Adrenal gland (tissue), 12 donors: ENCODE data around the gene ARHGEF37. TPM values are rescaled to one million over a fixed set of nuclear protein-coding genes. Genes with fewer than 3 reads are reported as not detected.

Source experiments
- DNase-seq, 7 donors: peaks; one replicate each; pipeline ENCODE4 v3.0.0-alpha.2; 2019 to 2020
- H3K27ac ChIP-seq, 5 donors: fragments of 200-600 bp; sonication (generic) in 4 of 5; 1 replicate in 3 of 5; 2 replicates in 2 of 5; pipeline versions ENCODE4 v1.5.1 to v1.8.0; 2016 to 2020; ENCODE audit warnings: mild to moderate bottlenecking in 1 of 5
- H3K27me3 ChIP-seq: fragments of 200-600 bp; 2 replicates; pipeline ENCODE4 v1.8.0; 2021
- H3K36me3 ChIP-seq, 2 donors: fragments of 200-600 bp; replicated peaks in 1 of 2; 1 replicate in 1 of 2; 2 replicates in 1 of 2; pipeline versions ENCODE4 v1.5.1 to v1.8.0; 2018 to 2022
- H3K4me1 ChIP-seq, 2 donors: fragments of 200-600 bp; replicated peaks in 1 of 2; 1 replicate in 1 of 2; 2 replicates in 1 of 2; pipeline versions ENCODE4 v1.5.1 to v1.8.0; 2018 to 2021
- H3K4me3 ChIP-seq, 4 donors: fragments of 200-600 bp; sonication (generic) in 3 of 4; one replicate each; pipeline ENCODE4 v1.5.1; 2016 to 2018
- H3K9me3 ChIP-seq, 3 donors: fragments of 200-600 bp; sonication (generic) in 1 of 3; replicated peaks in 1 of 3; 1 replicate in 2 of 3; 2 replicates in 1 of 3; pipeline versions ENCODE4 v1.5.1 to v1.8.0; 2016 to 2021
- POLR2A ChIP-seq, 2 donors: fragments of 450-650 bp; IDR thresholded peaks; one replicate each; pipeline ENCODE4 v1.6.1; 2017; ENCODE audit warnings: antibody characterized with exemption in 2 of 2, mild to moderate bottlenecking in 2 of 2, moderate library complexity in 1 of 2
- WGBS, 4 donors: extraction: QIAGEN DNeasy Blood & Tissue Kit in 2 of 4; methylation state at CpG; one replicate each; pipeline versions ENCODE4 v1.1.5 to v1.1.7; 2013 to 2017; 5-methylcytosine and 5-hydroxymethylcytosine counted together
- intact Hi-C, 2 donors: fragments of 100-400 bp; cut with DNase I; formaldehyde crosslinking; loops; one replicate each; pipeline versions ENCODE4 v1.14.1 to v1.15.0; 2022 to 2023
- polyA plus RNA-seq, 3 donors: library from polyadenylated mRNA; stranded (reverse); fragments of 200-250 nt in 2 of 3; fragments of 350-450 nt in 1 of 3; fragmentation: Illumina TruSeq in 1 of 3; extraction: RNeasy Lipid Tissue Mini Kit (QIAGEN cat#74804) in 1 of 3; gene quantifications; one replicate each; pipeline ENCODE4 v1.2.3, GENCODE V29; 2013 to 2014
- total RNA-seq, 9 donors: library from RNA; depleted of rRNA in 4 of 9; stranded (reverse); fragments of >200 nt in 4 of 9; fragments of 120-200 nt in 1 of 9; fragmentation: NEBNext Ultra II Directional in 1 of 9; extraction: Animal tissue kit (Norgen Biotek cat#: 25700) in 1 of 9; gene quantifications; one replicate each; pipeline versions ENCODE4 v1.1.0 to v1.2.4, GENCODE V29; 2013 to 2023
- TF ChIP-seq, protein P1 (sequence below), 6 experiments: fragments of 450-650 bp in 4 of 6; fragments of 200-600 bp in 2 of 6; sonication (generic) in 1 of 6; IDR thresholded peaks; 1 replicate in 5 of 6; 2 replicates in 1 of 6; pipeline versions ENCODE4 v1.5.1 to v1.8.0; 2016 to 2021; ENCODE audit warnings: antibody characterized with exemption in 6 of 6, mild to moderate bottlenecking in 2 of 6, moderate library complexity in 1 of 6
- donor health status: healthy with polysubstance abuse.
- donor health status: Bipolar disorder and iron deficiency.
- donor health status: DM: yes; HTN: yes; CAD: no.
- donor health status: DM: no; HTN: no; CAD: no.
- donor health status: DM: no; HTN: no; CAD: no.
- donor health status: DM: yes; HTN: yes; CAD: no.

Gene ARHGEF37
- total and polyA plus RNA-seq, 12 donors: 0.83 to 8.4 (median 4.0) TPM

DNA sequence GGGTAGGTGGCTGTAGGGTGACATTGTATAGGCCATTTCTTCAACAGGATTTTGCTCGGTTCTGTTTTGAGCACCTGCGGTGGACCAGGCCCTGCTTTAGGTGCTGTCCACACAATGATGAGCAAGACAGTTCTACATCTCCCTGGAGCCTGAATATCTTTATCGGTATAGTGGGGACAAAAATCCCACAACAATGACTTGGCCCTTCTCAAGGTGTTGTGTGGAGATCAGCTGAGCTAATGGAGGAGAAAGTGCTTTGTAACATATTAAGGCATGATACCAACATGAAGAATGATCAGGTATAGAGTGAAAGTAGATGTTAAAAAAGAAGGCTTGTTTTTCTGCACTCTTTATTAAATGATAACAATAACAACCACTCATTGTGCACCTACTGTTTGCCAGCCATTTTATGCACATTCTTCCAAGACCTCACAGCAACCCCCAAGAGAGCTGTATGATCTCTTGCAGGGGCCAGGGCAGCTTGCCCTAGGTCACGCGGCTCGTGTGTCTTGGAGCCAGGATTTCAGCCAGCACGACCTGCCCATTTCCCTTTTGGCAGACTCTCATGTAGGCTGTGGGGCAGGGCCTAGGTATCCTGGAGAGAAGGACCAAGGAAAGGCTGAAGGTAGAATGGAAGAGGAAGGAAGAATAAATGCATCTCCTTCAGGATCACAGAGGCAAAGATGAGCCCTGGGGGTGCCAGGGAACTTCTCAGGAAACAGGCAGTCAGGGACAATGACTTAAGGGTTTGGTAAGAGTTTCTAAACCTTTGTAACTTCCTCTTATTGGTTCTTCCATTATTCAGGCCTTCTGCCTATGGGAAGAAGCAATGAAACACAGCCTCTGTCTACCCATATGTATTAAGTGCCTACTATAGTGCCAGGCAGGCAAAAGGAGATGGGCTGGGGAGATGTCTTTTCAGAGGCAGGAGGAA, 98.8 kb downstream of the ARHGEF37 start:
- peaks cover 0 to 4% of the 10 kb centered on the region in 2 donors for H3K4me1 ChIP-seq
- H3K27me3 ChIP-seq: no peaks in the 10 kb centered on the region
- H3K36me3 ChIP-seq: no peaks in the 10 kb centered on the region
- intact Hi-C loops: loop anchor here in 1 of 2 donors (10.0 kb wide), 1 partner anchor 55 kb away; the partner anchor contains the start of gene PPARGC1B
- DNase-seq: no peak
- no peaks in the 10 kb centered on the region for H3K9me3 ChIP-seq
- H3K4me3 ChIP-seq: no peak overlapping the region
- TF ChIP-seq, protein P1, sequence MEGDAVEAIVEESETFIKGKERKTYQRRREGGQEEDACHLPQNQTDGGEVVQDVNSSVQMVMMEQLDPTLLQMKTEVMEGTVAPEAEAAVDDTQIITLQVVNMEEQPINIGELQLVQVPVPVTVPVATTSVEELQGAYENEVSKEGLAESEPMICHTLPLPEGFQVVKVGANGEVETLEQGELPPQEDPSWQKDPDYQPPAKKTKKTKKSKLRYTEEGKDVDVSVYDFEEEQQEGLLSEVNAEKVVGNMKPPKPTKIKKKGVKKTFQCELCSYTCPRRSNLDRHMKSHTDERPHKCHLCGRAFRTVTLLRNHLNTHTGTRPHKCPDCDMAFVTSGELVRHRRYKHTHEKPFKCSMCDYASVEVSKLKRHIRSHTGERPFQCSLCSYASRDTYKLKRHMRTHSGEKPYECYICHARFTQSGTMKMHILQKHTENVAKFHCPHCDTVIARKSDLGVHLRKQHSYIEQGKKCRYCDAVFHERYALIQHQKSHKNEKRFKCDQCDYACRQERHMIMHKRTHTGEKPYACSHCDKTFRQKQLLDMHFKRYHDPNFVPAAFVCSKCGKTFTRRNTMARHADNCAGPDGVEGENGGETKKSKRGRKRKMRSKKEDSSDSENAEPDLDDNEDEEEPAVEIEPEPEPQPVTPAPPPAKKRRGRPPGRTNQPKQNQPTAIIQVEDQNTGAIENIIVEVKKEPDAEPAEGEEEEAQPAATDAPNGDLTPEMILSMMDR (IDR thresholded peaks at IDR 0.05): no peak
- no peak for TF ChIP-seq POLR2A (IDR thresholded peaks at IDR 0.05)
- peak overlapping the region in 1 of 5 donors; percentile 23 for H3K27ac ChIP-seq
- WGBS, 4 donors: 64 to 84% (median 76%) methylated on average over 6 to 7 of the region's 7 CpGs

GRCh38 chr5:149680810-149681221, 99.5 kb downstream of the ARHGEF37 start:
- WGBS, 4 donors: 70 to 85% (median 72%) methylated on average over 2 of the region's 2 CpGs
- no peaks in the 10 kb centered on the region for H3K27me3 ChIP-seq
- no peaks in the 10 kb centered on the region for H3K9me3 ChIP-seq
- no peaks in the 10 kb centered on the region for H3K36me3 ChIP-seq
- H3K4me1 ChIP-seq: peaks cover 0 to 4% of the 10 kb centered on the region in 2 donors
- H3K4me3 ChIP-seq: no peak overlapping the region
- DNase-seq: peak; percentile 28 to 66 (median 46)
- intact Hi-C loops: no loop called here
- H3K27ac ChIP-seq: peak overlapping the region in 1 of 5 donors; percentile 54
- TF ChIP-seq, protein P1 (IDR thresholded peaks at IDR 0.05): no peak
- no peak for TF ChIP-seq POLR2A (IDR thresholded peaks at IDR 0.05)

- 69 to 92% (median 89%) methylated on average over 3 to 5 of the region's 5 CpGs for WGBS, 4 donors
- Histone ChIP-seq H3K4me3 (no peak overlapping the region), H3K9me3 (no peaks in the 10 kb centered on the region), H3K27ac (peak overlapping the region in 1 of 5 donors; percentile 54), H3K4me1 (peaks cover 0 to 4% of the 10 kb centered on the region in 2 donors), H3K36me3 (no peaks in the 10 kb centered on the region), H3K27me3 (no peaks in the 10 kb centered on the region)
- intact Hi-C loops: no loop called here
- TF ChIP-seq POLR2A (IDR thresholded peaks at IDR 0.05): no peak
- TF ChIP-seq, protein P1 (IDR thresholded peaks at IDR 0.05): no peak
- no peak for DNase-seq
These were observed 100.0 kb downstream of the ARHGEF37 start for GRCh38 chr5:149681252-149681651.

DNA sequence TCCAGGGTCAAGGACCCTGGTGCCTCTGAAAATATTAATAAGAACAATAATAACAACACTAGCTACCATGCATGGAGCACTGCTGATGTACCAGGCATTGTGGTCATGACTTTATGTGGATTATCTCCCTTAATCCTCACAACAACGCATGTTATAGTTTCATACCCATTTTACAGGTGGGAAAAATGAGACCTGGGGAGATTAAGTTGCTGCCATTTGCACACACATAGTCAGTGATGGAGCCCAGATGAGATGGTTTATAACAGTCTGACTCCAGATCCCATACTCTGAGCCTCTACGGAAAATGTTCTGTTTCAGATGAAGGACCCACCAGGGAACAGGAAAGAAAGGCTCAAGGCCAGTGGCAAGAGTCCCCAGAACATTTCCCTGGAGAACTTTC, 100.6 kb downstream of the ARHGEF37 start:
- H3K4me3 ChIP-seq: no peak overlapping the region
- H3K36me3 ChIP-seq: no peaks in the 10 kb centered on the region
- intact Hi-C loops: no loop called here
- H3K9me3 ChIP-seq: no peaks in the 10 kb centered on the region
- no peak for DNase-seq
- H3K27ac ChIP-seq: no peak overlapping the region
- peaks cover 0 to 4% of the 10 kb centered on the region in 2 donors for H3K4me1 ChIP-seq
- TF ChIP-seq POLR2A (IDR thresholded peaks at IDR 0.05): no peak
- TF ChIP-seq, protein P1 (IDR thresholded peaks at IDR 0.05): no peak
- WGBS, 4 donors: 81 to 95% (median 90%) methylated on average over 2 of the region's 2 CpGs
- no peaks in the 10 kb centered on the region for H3K27me3 ChIP-seq
